NCI-H524 treated with DMSO at 0.1 percent for 48 hours (cell line): ENCODE data around the gene PWP1.
"Not testable (repeated sequence)": the region's sequence is repeated elsewhere in the genome, so short reads cannot be mapped to it uniquely, and the experiment has no call there.

Source experiments
- DNase-seq: peaks from one replicate; lab custom pipeline; 2025; lab: John Stamatoyannopoulos, UW

The PWP1 gene

GRCh38 chr12:107668320-107669098, 17.1 kb upstream of the PWP1 start:
- DNase-seq = no peak

- no peak for DNase-seq
These were observed 15.7 kb upstream of the PWP1 start for GRCh38 chr12:107669946-107670345.

GRCh38 chr12:107670999-107671643, 14.5 kb upstream of the PWP1 start:
- DNase-seq = no peak

GRCh38 chr12:107677671-107678070, 7.9 kb upstream of the PWP1 start:
- no peak for DNase-seq

DNA sequence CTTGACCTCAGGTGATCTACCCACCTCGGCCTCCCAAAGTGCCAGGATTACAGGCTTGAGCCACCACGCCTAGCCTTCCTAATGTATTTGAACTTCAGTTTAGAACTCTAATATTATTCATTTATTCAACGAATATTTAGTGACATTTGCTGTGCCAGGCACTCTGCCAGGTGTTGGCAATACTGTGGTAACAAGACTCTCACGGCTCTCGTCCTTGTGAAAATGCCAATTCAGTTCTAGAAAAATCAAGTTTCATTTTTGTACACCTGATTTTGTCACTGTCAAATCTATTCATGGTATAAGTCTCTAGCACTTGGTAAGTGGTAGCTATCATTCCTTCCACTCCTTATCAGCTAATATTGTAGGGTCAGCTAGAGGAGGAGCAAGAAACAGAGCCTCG, 6.3 kb upstream of the PWP1 start:
- no peak for DNase-seq

DNA sequence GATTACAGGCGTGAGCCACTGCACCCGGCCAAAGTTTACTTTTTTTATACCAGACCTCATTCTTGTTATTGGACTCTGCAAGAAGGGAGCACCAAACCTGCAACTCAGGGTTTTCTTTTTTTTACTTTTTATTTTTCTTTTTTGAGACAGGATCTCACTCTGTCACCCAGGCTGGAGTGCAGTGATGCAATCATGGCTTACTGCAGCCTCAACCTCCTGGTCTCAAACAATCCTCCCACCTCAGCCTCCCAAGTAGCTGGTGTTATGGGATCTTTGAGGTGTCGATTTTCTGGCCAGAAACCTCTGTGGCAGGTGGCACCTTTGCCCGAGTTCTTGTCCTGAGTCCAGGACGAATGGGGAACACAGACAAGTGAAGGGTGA, 4.2 kb upstream of the PWP1 start:
- no peak for DNase-seq

GRCh38 chr12:107681836-107682820, 3.5 kb upstream of the PWP1 start:
- no peak for DNase-seq

GRCh38 chr12:107684029-107684795, 1.4 kb upstream of the PWP1 start:
- no peak for DNase-seq

- peak; percentile 2 for DNase-seq
These were observed 624 bp upstream of the PWP1 start for GRCh38 chr12:107684990-107685359.

DNA sequence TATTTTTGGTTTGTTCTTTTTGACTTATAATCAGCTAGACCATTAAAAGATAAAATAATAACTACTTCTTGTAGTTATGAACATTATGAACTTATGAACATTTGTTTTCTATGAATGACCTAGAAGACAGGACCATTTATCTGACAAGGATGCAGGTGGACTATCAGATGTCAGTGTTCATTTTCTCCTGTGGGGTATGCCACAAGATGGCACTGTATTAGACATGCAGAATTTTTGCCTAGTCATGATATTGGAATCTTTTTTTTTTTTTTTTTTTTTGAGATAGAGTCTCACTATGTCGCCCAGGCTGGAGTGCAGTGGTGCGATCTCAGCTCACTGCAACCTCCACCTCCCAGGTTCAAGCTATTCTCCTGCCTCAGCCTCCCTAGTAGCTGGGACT, 10.2 kb downstream of the PWP1 start:
- not testable (repeated sequence) for DNase-seq

DNA sequence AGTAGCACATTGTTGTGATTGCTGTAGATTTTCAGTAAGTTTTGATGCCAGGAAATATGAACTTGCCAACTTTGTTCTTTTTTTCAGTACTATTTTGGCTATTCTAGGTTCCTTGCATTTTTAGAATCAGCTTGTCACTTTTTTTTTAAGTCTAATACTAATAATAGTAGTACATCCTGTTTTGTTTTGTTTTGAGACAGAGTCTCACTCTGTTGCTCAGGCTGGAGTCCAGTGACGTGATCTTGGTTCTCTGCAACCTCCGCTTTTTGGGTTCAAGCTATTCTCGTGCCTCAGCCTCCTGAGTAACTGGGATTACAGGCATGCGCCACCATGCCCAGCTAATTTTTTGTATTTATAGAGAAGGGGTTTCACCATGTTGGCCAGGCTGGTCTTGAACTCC, 16.5 kb downstream of the PWP1 start:
- DNase-seq = no peak

DNA sequence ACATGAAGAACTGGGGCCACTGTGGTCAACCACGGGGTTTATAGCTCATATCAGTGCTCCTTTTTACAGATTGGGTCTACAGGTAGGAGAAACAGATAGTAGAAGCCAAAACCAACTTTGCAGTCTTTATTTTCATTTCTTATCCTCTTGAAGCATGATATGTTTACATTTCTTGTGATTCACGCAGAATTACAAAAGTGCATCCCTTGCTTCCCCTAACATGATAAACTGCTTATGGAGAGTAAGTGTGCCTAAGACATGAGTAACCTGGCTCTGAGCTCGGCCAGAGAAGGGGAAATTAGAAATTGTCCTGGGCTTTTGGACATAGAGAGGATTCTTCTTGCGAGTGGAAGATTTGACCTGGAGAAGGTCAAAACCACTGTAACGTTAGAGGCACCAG, 18.4 kb downstream of the PWP1 start:
- DNase-seq = no peak

- not testable (repeated sequence) for DNase-seq
These were observed 19.9 kb downstream of the PWP1 start for GRCh38 chr12:107705522-107705921.

DNA sequence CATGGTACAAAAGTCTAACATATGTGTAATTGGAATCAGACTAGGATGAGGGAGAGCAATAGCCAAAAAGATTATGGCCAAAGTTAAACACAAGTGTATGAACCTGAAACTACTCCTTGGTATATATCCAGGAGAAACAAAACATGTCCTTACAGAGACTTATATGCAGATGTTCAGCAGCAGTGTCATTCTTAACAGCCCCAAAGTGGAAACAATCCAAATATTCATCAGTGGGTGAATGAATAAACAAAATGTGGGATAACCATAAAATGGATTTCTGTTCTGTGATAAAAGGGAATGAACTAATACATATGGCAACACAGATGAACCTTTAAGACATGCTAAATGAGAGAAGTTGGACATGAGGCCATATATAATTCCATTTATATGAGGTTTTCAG, 30.2 kb downstream of the PWP1 start:
- no peak for DNase-seq

DNA sequence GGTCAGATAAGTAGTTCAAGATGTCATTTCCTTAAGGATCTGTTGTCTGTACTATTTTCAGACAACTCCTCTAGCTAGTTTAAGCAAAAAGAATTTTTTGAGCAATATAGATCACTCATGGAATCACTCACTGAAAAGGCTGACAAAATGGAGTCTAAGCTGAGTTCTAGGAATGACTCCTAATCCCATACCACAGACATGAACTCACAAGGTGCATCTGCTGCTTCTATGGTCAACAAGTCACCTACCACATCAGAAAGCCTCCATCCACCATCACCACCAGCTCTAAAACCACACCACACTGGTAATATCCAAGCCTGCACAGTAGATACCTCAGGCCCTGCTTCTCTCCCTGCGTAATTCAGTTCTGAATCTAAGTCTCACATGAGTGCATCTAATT, 33.0 kb downstream of the PWP1 start:
- DNase-seq = no peak

DNA sequence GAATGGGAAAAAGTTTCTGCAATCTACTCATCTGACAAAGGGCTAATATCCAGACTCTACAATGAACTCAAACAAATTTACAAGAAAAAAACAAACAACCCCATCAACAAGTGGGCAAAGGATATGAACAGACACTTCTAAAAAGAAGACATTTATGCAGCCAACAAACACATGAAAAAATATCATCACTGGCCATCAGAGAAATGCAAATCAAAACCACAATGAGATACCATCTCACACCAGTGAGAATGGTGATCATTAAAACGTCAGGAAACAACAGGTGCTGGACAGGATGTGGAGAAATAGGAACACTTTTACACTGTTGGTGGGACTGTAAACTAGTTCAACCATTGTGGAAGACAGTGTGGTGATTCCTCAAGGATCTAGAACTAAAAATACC, 41.7 kb downstream of the PWP1 start:
- not testable (repeated sequence) for DNase-seq

DNA sequence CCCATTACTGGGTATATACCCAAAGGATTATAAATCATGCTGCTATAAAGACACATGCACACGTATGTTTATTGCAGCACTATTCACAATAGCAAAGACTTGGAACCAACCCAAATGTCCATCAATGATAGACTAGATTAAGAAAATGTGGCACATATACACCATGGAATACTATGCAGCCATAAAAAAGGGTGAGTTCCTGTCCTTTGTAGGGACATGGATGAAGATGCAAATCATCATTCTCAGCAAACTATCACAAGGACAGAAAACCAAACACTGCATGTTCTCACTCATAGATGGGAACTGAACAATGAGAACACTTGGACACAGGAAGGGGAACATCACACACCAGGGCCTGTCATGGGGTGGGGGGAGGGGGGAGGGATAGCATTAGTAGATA, 42.1 kb downstream of the PWP1 start:
- not testable (repeated sequence) for DNase-seq

DNA sequence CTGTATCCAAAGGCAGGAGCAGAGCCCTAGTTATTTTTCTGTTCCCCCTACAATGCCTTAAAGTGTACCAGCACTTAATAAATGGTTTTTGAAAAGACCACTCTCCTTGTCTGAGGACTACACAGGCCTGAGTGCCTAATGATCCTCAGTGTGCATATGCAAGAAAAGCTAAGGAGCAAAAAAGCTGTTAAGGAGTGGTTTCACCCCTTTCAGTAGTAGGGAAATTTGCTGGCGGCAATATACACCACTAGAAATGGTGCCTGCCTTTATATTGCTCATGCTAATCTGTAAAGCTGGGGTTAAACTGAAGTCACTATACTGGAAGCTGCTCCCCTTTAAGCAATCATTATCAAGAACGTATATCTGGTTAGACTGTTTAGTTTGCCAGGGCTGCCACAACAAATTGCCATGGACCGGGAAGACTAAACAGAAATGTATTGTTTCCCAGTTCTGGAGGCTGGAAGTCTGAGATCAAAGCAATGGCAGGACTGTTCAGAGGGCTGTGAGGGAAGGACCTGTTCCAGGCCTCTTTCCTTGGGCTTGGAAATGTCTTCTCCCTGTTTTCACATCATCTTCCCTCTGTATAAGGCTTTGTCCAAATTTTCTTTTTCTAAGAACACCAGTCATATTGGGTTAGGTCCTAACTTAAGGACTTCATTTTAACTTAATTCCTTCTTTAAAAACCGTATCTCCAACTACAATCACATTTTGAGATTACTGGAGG, 45.2 kb downstream of the PWP1 start:
- no peak for DNase-seq

GRCh38 chr12:107731366-107731765, 45.8 kb downstream of the PWP1 start:
- DNase-seq = no peak

GRCh38 chr12:107732365-107732764, 46.8 kb downstream of the PWP1 start:
- no peak for DNase-seq

- DNase-seq = no peak
These were observed 48.5 kb downstream of the PWP1 start for GRCh38 chr12:107734139-107734538.
